SK-N-SH (cell line): ENCODE data around the gene CACNA1D. TPM values are rescaled to one million over a fixed set of nuclear protein-coding genes. Genes with fewer than 3 reads are reported as not detected.

Experiments used
- CTCF ChIA-PET: fragments of 300-600, 350-600 bp; formaldehyde crosslinking; extraction: SDS; loops from one replicate; lab custom pipeline; 2021; lab: Yijun Ruan, JAX
- POLR2A ChIA-PET: fragments of 350-600 bp; sonication (Branson Sonifier 250); formaldehyde crosslinking; extraction: SDS; loops from one replicate; lab custom pipeline; 2020; ENCODE audit warnings: antibody characterized with exemption, inconsistent platforms; lab: Yijun Ruan, JAX
- DNase-seq: peaks from one replicate; pipeline ENCODE4 v3.0.0; 2012
- H2AFZ ChIP-seq: fragments of 200-600 bp; sonication (generic); 2 replicates; pipeline ENCODE4 v1.8.1; 2016; ENCODE audit warnings: antibody characterized with exemption, mild to moderate bottlenecking, low read depth
- H3F3A ChIP-seq: fragments of 200-600 bp; sonication (generic); replicated peaks from 2 replicates; pipeline ENCODE3; 2016; ENCODE audit warnings: antibody characterized with exemption, mild to moderate bottlenecking; ENCODE audit not compliant: insufficient read depth
- H3K27ac ChIP-seq, 2 experiments: fragments of 200-500 bp in 1 of 2; fragments of 200-600 bp in 1 of 2; sonication (Bioruptor generic) in 1 of 2; sonication (generic), shearing (Covaris generic) in 1 of 2; 2 replicates each; pipeline versions ENCODE4 v1.5.1 to v1.6.1; 2014 to 2016; ENCODE audit warnings: low read depth in 2 of 2, inconsistent platforms in 1 of 2, low read length in 1 of 2, mild to moderate bottlenecking in 1 of 2, mixed read lengths in 1 of 2
- H3K27me3 ChIP-seq: fragments of 200-600 bp; sonication (generic), shearing (Covaris generic); 2 replicates; pipeline ENCODE4 v1.6.1; 2016; ENCODE audit warnings: mixed run types; ENCODE audit not compliant: insufficient read depth
- H3K36me3 ChIP-seq, 2 experiments: fragments of 200-500 bp in 1 of 2; fragments of 200-600 bp in 1 of 2; sonication (Bioruptor generic) in 1 of 2; sonication (generic) in 1 of 2; replicated peaks in 1 of 2; 2 replicates each; pipeline versions ENCODE3 to v1.5.1; 2014 to 2016; ENCODE audit warnings: low read length in 1 of 2, mild to moderate bottlenecking in 1 of 2; ENCODE audit not compliant: insufficient read depth in 2 of 2, control insufficient read depth in 1 of 2
- H3K4me1 ChIP-seq, 2 experiments: fragments of 200-500 bp in 1 of 2; fragments of 200-600 bp in 1 of 2; sonication (Bioruptor generic) in 1 of 2; sonication (generic), shearing (Covaris generic) in 1 of 2; 2 replicates each; pipeline versions ENCODE4 v1.5.1 to v1.6.1; 2014 to 2016; ENCODE audit warnings: low read depth in 1 of 2, low read length in 1 of 2, mixed run types in 1 of 2; ENCODE audit not compliant: insufficient read depth in 2 of 2, control insufficient read depth in 1 of 2
- H3K4me2 ChIP-seq: fragments of 200-600 bp; sonication (generic), shearing (Covaris generic); 2 replicates; pipeline ENCODE4 v1.6.1; 2017; ENCODE audit warnings: mixed run types
- H3K4me3 ChIP-seq, 2 experiments: fragments of 200-500 bp in 1 of 2; fragments of 200-600 bp in 1 of 2; sonication (Bioruptor generic) in 1 of 2; sonication (generic), shearing (Covaris generic) in 1 of 2; 2 replicates each; pipeline versions ENCODE4 v1.5.1 to v1.8.1; 2014 to 2016; ENCODE audit warnings: low read depth in 2 of 2, inconsistent platforms in 1 of 2, low read length in 1 of 2, mild to moderate bottlenecking in 1 of 2, mixed read lengths in 1 of 2, moderate library complexity in 1 of 2
- H3K79me2 ChIP-seq: fragments of 200-600 bp; sonication (generic); 2 replicates; pipeline ENCODE4 v1.8.1; 2017; ENCODE audit warnings: mild to moderate bottlenecking; ENCODE audit not compliant: insufficient read depth
- H3K9ac ChIP-seq: fragments of 200-600 bp; sonication (generic); 2 replicates; pipeline ENCODE4 v1.6.1; 2017; ENCODE audit warnings: mixed run types
- H3K9me2 ChIP-seq: fragments of 200-600 bp; sonication (generic); 2 replicates; pipeline ENCODE4 v1.6.1; 2017; ENCODE audit warnings: mixed run types
- H3K9me3 ChIP-seq: fragments of 200-600 bp; sonication (generic); 2 replicates; pipeline ENCODE4 v1.6.1; 2017; ENCODE audit warnings: mixed run types, mild to moderate bottlenecking, moderate library complexity
- H4K20me1 ChIP-seq: fragments of 200-600 bp; sonication (generic); 2 replicates; pipeline ENCODE4 v1.6.1; 2017; ENCODE audit warnings: mild to moderate bottlenecking, mixed run types; ENCODE audit not compliant: insufficient read depth
- CHD2 ChIP-seq: fragments of 150-350 bp; IDR thresholded peaks from 2 replicates; pipeline ENCODE4 v1.6.1; 2018; ENCODE audit warnings: low read length; ENCODE audit not compliant: partially characterized antibody
- ELF1 ChIP-seq: IDR thresholded peaks from 2 replicates; pipeline ENCODE4 v1.4.0; 2012
- FOSL2 ChIP-seq: IDR thresholded peaks from 2 replicates; pipeline ENCODE4 v1.4.0; 2012; ENCODE audit warnings: low read depth, mild to moderate bottlenecking, moderate library complexity, borderline replicate concordance
- FOXJ3 ChIP-seq: sonication (generic); formaldehyde crosslinking; IDR thresholded peaks from 2 replicates; pipeline ENCODE4 v1.5.1; 2020; ENCODE audit warnings: mild to moderate bottlenecking, missing genetic modification reagents
- GATA2 ChIP-seq: sonication (generic); formaldehyde crosslinking; IDR thresholded peaks from 2 replicates; pipeline ENCODE4 v1.5.0; 2020; ENCODE audit warnings: mild to moderate bottlenecking, missing genetic modification reagents
- SIN3A ChIP-seq: IDR thresholded peaks from 2 replicates; pipeline ENCODE4 v1.6.1; 2012; ENCODE audit warnings: low read depth, mild to moderate bottlenecking, low read length, moderate library complexity, borderline replicate concordance
- TAF1 ChIP-seq: IDR thresholded peaks from 2 replicates; pipeline ENCODE4 v1.6.1; 2012; ENCODE audit warnings: low read depth, mild to moderate bottlenecking, low read length, moderate library complexity, borderline replicate concordance
- TEAD4 ChIP-seq: IDR thresholded peaks from 2 replicates; pipeline ENCODE4 v1.4.0; 2012; ENCODE audit warnings: mild to moderate bottlenecking, borderline replicate concordance; ENCODE audit not compliant: insufficient read depth
- WGBS: methylation state at CpG from one replicate; pipeline ENCODE4 v1.1.6; 2017; ENCODE audit warnings: low lambda C conversion rate; 5-methylcytosine and 5-hydroxymethylcytosine counted together
- polyA plus RNA-seq, 3 experiments: library from polyadenylated mRNA; depleted of rRNA; stranded (reverse); fragments of >200 nt; gene quantifications; 2 replicates each; pipeline ENCODE4 v1.2.3, GENCODE V29; 2012
- TF ChIP-seq, protein P1 (sequence below): IDR thresholded peaks from 2 replicates; pipeline ENCODE4 v1.4.0; 2012; ENCODE audit warnings: low read depth
- TF ChIP-seq, protein P2 (sequence below): fragments of 150-350 bp; IDR thresholded peaks from 2 replicates; pipeline ENCODE4 v1.6.1; 2016; ENCODE audit warnings: mild to moderate bottlenecking, low read depth, low read length
- TF ChIP-seq, protein P3 (sequence below): IDR thresholded peaks from 2 replicates; pipeline ENCODE4 v1.4.0; 2012; ENCODE audit warnings: low read depth, borderline replicate concordance
- TF ChIP-seq, protein P4 (sequence below): IDR thresholded peaks from 2 replicates; pipeline ENCODE4 v1.6.1; 2012; ENCODE audit warnings: mild to moderate bottlenecking, low read depth, low read length, moderate library complexity
- TF ChIP-seq, protein P5 (sequence below): IDR thresholded peaks from 2 replicates; pipeline ENCODE4 v1.4.0; 2012; ENCODE audit warnings: low read depth, borderline replicate concordance

Gene CACNA1D
- polyA plus RNA-seq, 1 of the 3 experiments (the other 2 are of a cell fraction) = 0.12 TPM

DNA sequence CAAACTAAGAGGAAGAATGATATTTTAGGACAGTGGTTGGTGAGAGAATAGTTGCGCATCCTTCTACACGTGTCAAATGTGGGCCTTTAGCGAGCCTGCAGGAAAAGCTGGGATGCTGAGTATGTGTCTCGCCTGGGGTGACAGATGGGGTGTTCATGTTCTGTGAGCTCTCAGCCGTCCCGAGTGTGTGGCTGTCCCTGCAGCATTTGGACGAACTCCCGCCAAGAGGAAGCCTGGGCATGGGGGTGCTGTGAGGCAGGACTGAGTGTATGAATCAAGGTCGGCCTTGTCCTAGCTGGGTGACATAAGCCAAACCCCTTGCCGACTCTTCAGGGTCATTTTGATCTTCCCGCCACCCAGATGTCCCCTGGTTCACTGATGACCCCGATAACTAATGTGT is 94.8 kb downstream of the CACNA1D start:
- Histone ChIP-seq H3K27me3 (no peaks in the 10 kb centered on the region), H3K36me3 (no peaks in the 10 kb centered on the region), H3K4me3 (no peak overlapping the region), H3F3A (no peaks in the 10 kb centered on the region), H2AFZ (no peak overlapping the region), H4K20me1 (no peaks in the 10 kb centered on the region), H3K4me2 (no peak overlapping the region), H3K9me2 (no peaks in the 10 kb centered on the region), H3K9ac (no peak overlapping the region), H3K4me1 (peaks cover 0 to 5% of the 10 kb centered on the region in 2 experiments; a peak in 1 of 4 replicates)
- CTCF ChIA-PET = interaction anchor here (1.2 to 1.4 kb wide), 2 partner anchors 29 to 121 kb away, joined by 3 to 6 read pairs; no protein-coding TSS in a partner anchor
- 63% methylated on average over 8 of the region's 12 CpGs for WGBS
- POLR2A ChIA-PET = no interaction called here
- DNase-seq = no peak
- no peak for TF ChIP-seq GATA2 (CRISPR knock-in tag)
- TF ChIP-seq, protein P1, sequence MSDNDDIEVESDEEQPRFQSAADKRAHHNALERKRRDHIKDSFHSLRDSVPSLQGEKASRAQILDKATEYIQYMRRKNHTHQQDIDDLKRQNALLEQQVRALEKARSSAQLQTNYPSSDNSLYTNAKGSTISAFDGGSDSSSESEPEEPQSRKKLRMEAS = no peak
- no peak for TF ChIP-seq SIN3A
- no peak for TF ChIP-seq FOXJ3 (CRISPR knock-in tag)
- TF ChIP-seq FOSL2 = no peak
- TF ChIP-seq, protein P2, sequence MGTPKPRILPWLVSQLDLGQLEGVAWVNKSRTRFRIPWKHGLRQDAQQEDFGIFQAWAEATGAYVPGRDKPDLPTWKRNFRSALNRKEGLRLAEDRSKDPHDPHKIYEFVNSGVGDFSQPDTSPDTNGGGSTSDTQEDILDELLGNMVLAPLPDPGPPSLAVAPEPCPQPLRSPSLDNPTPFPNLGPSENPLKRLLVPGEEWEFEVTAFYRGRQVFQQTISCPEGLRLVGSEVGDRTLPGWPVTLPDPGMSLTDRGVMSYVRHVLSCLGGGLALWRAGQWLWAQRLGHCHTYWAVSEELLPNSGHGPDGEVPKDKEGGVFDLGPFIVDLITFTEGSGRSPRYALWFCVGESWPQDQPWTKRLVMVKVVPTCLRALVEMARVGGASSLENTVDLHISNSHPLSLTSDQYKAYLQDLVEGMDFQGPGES = no peak
- no peak for TF ChIP-seq TEAD4
- TF ChIP-seq CHD2 = no peak
- TF ChIP-seq, all 33 proteins: peak for 0
- no peaks in the 10 kb centered on the region for H3K79me2 ChIP-seq
- H3K27ac ChIP-seq = no peak overlapping the region
- no peaks in the 10 kb centered on the region for H3K9me3 ChIP-seq

DNA sequence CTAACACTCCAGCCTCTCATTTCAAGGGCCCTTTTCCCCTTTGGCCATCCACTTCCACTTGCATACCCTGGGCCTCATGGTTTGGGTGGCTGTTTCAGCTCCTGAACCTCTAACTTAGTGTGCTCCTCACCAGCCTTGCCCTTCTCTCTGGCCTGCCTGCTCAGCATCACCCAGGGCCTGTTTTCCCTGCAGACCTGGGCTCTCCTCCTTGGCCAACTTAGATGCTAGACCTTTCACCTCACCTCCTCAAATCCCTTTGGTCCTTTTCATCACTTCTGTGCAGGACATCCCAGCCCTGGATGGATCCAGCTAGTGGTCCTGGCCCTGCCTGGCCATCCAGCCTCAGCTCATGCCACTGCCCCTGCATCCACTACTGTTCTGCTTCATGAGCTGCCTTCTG is 95.4 kb downstream of the CACNA1D start:
- no peak overlapping the region for H2AFZ ChIP-seq

More for the DNA sequence above, 95.4 kb downstream of the CACNA1D start:
- no peak overlapping the region for H3K4me3 ChIP-seq
- TF ChIP-seq CHD2 (no peak), ELF1 (no peak), TAF1 (no peak), FOXJ3 (CRISPR knock-in tag) (no peak)
- TF ChIP-seq, protein P3, sequence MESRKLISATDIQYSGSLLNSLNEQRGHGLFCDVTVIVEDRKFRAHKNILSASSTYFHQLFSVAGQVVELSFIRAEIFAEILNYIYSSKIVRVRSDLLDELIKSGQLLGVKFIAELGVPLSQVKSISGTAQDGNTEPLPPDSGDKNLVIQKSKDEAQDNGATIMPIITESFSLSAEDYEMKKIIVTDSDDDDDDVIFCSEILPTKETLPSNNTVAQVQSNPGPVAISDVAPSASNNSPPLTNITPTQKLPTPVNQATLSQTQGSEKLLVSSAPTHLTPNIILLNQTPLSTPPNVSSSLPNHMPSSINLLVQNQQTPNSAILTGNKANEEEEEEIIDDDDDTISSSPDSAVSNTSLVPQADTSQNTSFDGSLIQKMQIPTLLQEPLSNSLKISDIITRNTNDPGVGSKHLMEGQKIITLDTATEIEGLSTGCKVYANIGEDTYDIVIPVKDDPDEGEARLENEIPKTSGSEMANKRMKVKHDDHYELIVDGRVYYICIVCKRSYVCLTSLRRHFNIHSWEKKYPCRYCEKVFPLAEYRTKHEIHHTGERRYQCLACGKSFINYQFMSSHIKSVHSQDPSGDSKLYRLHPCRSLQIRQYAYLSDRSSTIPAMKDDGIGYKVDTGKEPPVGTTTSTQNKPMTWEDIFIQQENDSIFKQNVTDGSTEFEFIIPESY = no peak
- TF ChIP-seq, protein P4, sequence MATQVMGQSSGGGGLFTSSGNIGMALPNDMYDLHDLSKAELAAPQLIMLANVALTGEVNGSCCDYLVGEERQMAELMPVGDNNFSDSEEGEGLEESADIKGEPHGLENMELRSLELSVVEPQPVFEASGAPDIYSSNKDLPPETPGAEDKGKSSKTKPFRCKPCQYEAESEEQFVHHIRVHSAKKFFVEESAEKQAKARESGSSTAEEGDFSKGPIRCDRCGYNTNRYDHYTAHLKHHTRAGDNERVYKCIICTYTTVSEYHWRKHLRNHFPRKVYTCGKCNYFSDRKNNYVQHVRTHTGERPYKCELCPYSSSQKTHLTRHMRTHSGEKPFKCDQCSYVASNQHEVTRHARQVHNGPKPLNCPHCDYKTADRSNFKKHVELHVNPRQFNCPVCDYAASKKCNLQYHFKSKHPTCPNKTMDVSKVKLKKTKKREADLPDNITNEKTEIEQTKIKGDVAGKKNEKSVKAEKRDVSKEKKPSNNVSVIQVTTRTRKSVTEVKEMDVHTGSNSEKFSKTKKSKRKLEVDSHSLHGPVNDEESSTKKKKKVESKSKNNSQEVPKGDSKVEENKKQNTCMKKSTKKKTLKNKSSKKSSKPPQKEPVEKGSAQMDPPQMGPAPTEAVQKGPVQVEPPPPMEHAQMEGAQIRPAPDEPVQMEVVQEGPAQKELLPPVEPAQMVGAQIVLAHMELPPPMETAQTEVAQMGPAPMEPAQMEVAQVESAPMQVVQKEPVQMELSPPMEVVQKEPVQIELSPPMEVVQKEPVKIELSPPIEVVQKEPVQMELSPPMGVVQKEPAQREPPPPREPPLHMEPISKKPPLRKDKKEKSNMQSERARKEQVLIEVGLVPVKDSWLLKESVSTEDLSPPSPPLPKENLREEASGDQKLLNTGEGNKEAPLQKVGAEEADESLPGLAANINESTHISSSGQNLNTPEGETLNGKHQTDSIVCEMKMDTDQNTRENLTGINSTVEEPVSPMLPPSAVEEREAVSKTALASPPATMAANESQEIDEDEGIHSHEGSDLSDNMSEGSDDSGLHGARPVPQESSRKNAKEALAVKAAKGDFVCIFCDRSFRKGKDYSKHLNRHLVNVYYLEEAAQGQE = no peak
- TF ChIP-seq, protein P1 = no peak
- TF ChIP-seq, protein P5, sequence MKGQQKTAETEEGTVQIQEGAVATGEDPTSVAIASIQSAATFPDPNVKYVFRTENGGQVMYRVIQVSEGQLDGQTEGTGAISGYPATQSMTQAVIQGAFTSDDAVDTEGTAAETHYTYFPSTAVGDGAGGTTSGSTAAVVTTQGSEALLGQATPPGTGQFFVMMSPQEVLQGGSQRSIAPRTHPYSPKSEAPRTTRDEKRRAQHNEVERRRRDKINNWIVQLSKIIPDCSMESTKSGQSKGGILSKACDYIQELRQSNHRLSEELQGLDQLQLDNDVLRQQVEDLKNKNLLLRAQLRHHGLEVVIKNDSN = no peak
- H3F3A ChIP-seq = no peaks in the 10 kb centered on the region
- no peak for DNase-seq
- POLR2A ChIA-PET = no interaction called here
- no peak overlapping the region for H3K4me2 ChIP-seq
- peaks cover 0 to 5% of the 10 kb centered on the region in 2 experiments; a peak in 1 of 4 replicates for H3K4me1 ChIP-seq
- CTCF ChIA-PET = interaction anchor here (0.7 to 1.4 kb wide), 3 partner anchors 11 to 121 kb away, joined by 3 to 6 read pairs (median 3); no protein-coding TSS in a partner anchor
- H3K9me3 ChIP-seq = no peaks in the 10 kb centered on the region
- H3K79me2 ChIP-seq = no peaks in the 10 kb centered on the region
- H3K27ac ChIP-seq = no peak overlapping the region
- H3K27me3 ChIP-seq = no peaks in the 10 kb centered on the region
- H3K9ac ChIP-seq = no peak overlapping the region
- no peaks in the 10 kb centered on the region for H3K36me3 ChIP-seq
- H3K9me2 ChIP-seq = no peaks in the 10 kb centered on the region
- H4K20me1 ChIP-seq = no peaks in the 10 kb centered on the region
